GM23248 (cell line): ENCODE results near the gene TAF1B.

Source experiments
- EZH2 ChIP-seq: fragments of 200-600 bp; sonication (generic); IDR thresholded peaks from 2 replicates; pipeline ENCODE4 v1.6.1; 2018; ENCODE audit warnings: antibody characterized with exemption, mild to moderate bottlenecking; ENCODE audit not compliant: insufficient read depth, poor library complexity, severe bottlenecking
- EZH2phosphoT487 ChIP-seq: fragments of 200-600 bp; sonication (generic); IDR thresholded peaks from 2 replicates; pipeline ENCODE4 v1.6.1; 2018; ENCODE audit warnings: antibody characterized with exemption, moderate library complexity, mild to moderate bottlenecking, low read depth; ENCODE audit not compliant: insufficient read depth

- TF ChIP-seq EZH2, result no peak
- no peak for TF ChIP-seq EZH2phosphoT487
Observed at GRCh38 chr2:9951272-9951521, 107.9 kb downstream of the TAF1B start.
